ENCODE data around the gene ANKRD33B. TPM values are rescaled to one million over a fixed set of nuclear protein-coding genes. Genes with fewer than 3 reads are reported as not detected.
"Not testable (repeated sequence)": the region's sequence is repeated elsewhere in the genome, so short reads cannot be mapped to it uniquely, and the experiment has no call there.

The ANKRD33B gene
- total and polyA plus RNA-seq, 9 of the 15 experiments (the other 6 are each of a cell fraction or from before 2014, with no cell fraction given): 0.10 to 1.7 (median 0.40) TPM

DNA sequence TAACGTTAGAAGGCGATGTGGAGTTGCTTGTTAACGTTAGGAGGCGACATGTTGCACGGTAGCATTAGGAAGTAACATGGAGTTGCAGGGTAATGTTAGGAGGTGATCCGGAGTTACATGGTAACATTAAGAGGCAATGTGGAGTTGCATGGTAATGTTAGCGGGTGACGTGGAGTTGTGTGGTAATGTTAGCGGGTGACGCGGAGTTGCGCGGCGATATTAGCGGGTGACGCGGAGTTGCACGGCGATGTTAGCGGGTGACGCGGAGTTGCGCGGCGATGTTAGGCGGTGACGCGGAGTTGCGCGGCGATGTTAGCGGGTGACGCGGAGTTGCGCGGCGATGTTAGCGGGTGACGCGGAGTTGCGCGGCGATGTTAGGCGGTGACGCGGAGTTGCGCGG is 74.9 kb downstream of the ANKRD33B start:
- H3K9me3 ChIP-seq (replicated peaks; ENCODE audit: control insufficient read depth, insufficient read depth, low read depth, low read length); H2AFZ ChIP-seq (ENCODE audit: low read depth, low read length); FAIRE-seq; H3K9ac ChIP-seq (ENCODE audit: insufficient read depth in 1 of 2, low read depth in 2 of 2, low read length in 2 of 2); H4K20me1 ChIP-seq (replicated peaks; ENCODE audit: control insufficient read depth, insufficient read depth, low read length); intact Hi-C loops (cut with micrococcal nuclease); H3K27ac ChIP-seq (ENCODE audit: extremely low read depth, low read depth, low read length); H3K4me3 ChIP-seq; ATAC-seq; POLR2A ChIA-PET; H3K4me2 ChIP-seq (ENCODE audit: insufficient read depth, low read length); H3K4me1 ChIP-seq (replicated peaks in 1 of 2; ENCODE audit: control insufficient read depth in 2 of 2, insufficient read depth in 2 of 2, low read length in 2 of 2); H3K79me2 ChIP-seq (ENCODE audit: control insufficient read depth, insufficient read depth, low read length); CTCF ChIA-PET (ENCODE audit: low intra/inter-chr PET ratio); in situ Hi-C loops (cut with MboI); BruUV-seq (replicated peaks); DNase-seq (ENCODE audit: extremely low read depth in 1 of 4, low spot score in 3 of 4); H3K9me1 ChIP-seq (ENCODE audit: control insufficient read depth, insufficient read depth, low read length); H3K36me3 ChIP-seq (ENCODE audit: control insufficient read depth, insufficient read depth, low read length): not testable (repeated sequence)
- peaks cover 14 to 44% of the 10 kb centered on the region in 2 experiments; a peak in 4 of 5 replicates for H3K27me3 ChIP-seq (ENCODE audit: control insufficient read depth in 2 of 2, insufficient read depth in 2 of 2, low read length in 2 of 2)
- TF ChIP-seq ZBTB33 (CRISPR knock-in tag; IDR thresholded peaks at IDR 0.05): peak; percentile 99
- WGBS (ENCODE audit: insufficient coverage, low coverage, missing lambda C conversion rate): 93% methylated on average over 20 of the region's 48 CpGs

- CTCF ChIA-PET (ENCODE audit: low intra/inter-chr PET ratio): no interaction called here
- 91% methylated on average over 17 of the region's 48 CpGs for WGBS (ENCODE audit: insufficient coverage, low coverage, missing lambda C conversion rate)
- H3K4me3 ChIP-seq: no peak overlapping the region
- DNase-seq (ENCODE audit: extremely low read depth in 1 of 4, low spot score in 3 of 4) (no peak), FAIRE-seq (no peak), ATAC-seq (no peak)
- H3K9ac ChIP-seq (ENCODE audit: insufficient read depth in 1 of 2, low read depth in 2 of 2, low read length in 2 of 2): no peak overlapping the region
- in situ Hi-C loops (cut with MboI): no loop called here
- H3K27me3 ChIP-seq (ENCODE audit: control insufficient read depth in 2 of 2, insufficient read depth in 2 of 2, low read length in 2 of 2): peaks cover 19 to 46% of the 10 kb centered on the region in 2 experiments
- H3K79me2 ChIP-seq (ENCODE audit: control insufficient read depth, insufficient read depth, low read length): no peaks in the 10 kb centered on the region
- intact Hi-C loops (cut with micrococcal nuclease): no loop called here
- H3K36me3 ChIP-seq (ENCODE audit: control insufficient read depth, insufficient read depth, low read length): no peaks in the 10 kb centered on the region
- peaks cover 7% of the 10 kb centered on the region for H3K9me3 ChIP-seq (replicated peaks; ENCODE audit: control insufficient read depth, insufficient read depth, low read depth, low read length)
- no TSS peak for BruUV-seq (replicated peaks)
- H3K4me2 ChIP-seq (ENCODE audit: insufficient read depth, low read length): no peak overlapping the region
- POLR2A ChIA-PET: no interaction called here
- TF ChIP-seq STAT5B (CRISPR knock-in tag; IDR thresholded peaks at IDR 0.05) (no peak), PYGO2 (tag; IDR thresholded peaks at IDR 0.05) (no peak), ZBTB33 (CRISPR knock-in tag; IDR thresholded peaks at IDR 0.05) (peak; percentile 98)
- TF ChIP-seq, protein P1, sequence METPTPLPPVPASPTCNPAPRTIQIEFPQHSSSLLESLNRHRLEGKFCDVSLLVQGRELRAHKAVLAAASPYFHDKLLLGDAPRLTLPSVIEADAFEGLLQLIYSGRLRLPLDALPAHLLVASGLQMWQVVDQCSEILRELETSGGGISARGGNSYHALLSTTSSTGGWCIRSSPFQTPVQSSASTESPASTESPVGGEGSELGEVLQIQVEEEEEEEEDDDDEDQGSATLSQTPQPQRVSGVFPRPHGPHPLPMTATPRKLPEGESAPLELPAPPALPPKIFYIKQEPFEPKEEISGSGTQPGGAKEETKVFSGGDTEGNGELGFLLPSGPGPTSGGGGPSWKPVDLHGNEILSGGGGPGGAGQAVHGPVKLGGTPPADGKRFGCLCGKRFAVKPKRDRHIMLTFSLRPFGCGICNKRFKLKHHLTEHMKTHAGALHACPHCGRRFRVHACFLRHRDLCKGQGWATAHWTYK (CRISPR knock-in tag; IDR thresholded peaks at IDR 0.05): peak; percentile 42; the same call in 1 of the 2 replicates
- no peak overlapping the region for H2AFZ ChIP-seq (ENCODE audit: low read depth, low read length)
- no peaks in the 10 kb centered on the region for H4K20me1 ChIP-seq (replicated peaks; ENCODE audit: control insufficient read depth, insufficient read depth, low read length)
- no peak overlapping the region for H3K27ac ChIP-seq (ENCODE audit: extremely low read depth, low read depth, low read length)
- no peaks in the 10 kb centered on the region; a peak in 1 of 5 replicates for H3K4me1 ChIP-seq (replicated peaks in 1 of 2; ENCODE audit: control insufficient read depth in 2 of 2, insufficient read depth in 2 of 2, low read length in 2 of 2)
- no peaks in the 10 kb centered on the region for H3K9me1 ChIP-seq (ENCODE audit: control insufficient read depth, insufficient read depth, low read length)
These were observed 76.0 kb downstream of the ANKRD33B start for GRCh38 chr5:10639846-10640368.

Measured in K562 (cell line).